ENCODE results near the gene APOC1. TPM values are rescaled to one million over a fixed set of nuclear protein-coding genes. Genes with fewer than 3 reads are reported as not detected.

The APOC1 gene
- polyA plus RNA-seq, 1 of the 3 experiments (the other 2 are of a cell fraction): 2.7 TPM

DNA sequence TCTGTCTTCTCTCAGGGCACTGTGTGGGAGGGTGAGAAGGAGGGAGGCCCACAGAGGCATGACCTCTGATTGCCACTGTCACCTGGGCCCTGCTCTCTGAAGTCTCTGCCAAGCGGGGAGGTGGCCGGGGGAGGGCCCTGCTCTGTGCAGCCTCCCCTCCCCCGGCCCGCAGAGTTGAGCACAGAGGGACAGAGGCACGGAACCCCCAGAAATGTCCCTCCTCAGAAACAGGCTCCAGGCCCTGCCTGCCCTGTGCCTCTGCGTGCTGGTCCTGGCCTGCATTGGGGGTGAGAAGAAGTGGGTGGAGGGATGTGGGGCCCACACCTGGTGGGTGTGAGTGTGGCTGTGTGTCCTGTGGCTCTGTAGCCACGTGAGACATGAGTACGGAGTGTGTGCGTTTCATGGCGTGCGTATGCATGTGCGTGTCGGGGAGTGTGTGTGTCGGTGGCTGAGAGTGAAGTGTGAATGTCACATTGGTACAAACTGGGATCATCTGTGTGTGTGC, 27.7 kb downstream of the APOC1 start, which contains the start of gene APOC4:
APOC4 (plus strand) TSS at position 171 of the 505 bp plus-strand sequence; CDS start at position 212, 41 bp downstream.
- Histone ChIP-seq H2AFZ (ENCODE audit: low read depth) (no peak within 1 kb of the TSS), H3K79me2 (ENCODE audit: insufficient read depth) (no peaks in the 10 kb centered on the region), H4K20me1 (ENCODE audit: insufficient read depth) (no peaks in the 10 kb centered on the region), H3F3A (replicated peaks; ENCODE audit: insufficient read depth) (no peaks in the 10 kb centered on the region), H3K9me2 (no peaks in the 10 kb centered on the region), H3K9ac (no peak within 1 kb of the TSS), H3K4me2 (no peak within 1 kb of the TSS), H3K9me3 (no peaks in the 10 kb centered on the region), H3K27ac (ENCODE audit: low read depth in 2 of 2, low read length in 1 of 2) (no peak within 1 kb of the TSS), H3K4me3 (ENCODE audit: low read depth in 2 of 2, low read length in 1 of 2) (no peak within 1 kb of the TSS), H3K27me3 (ENCODE audit: insufficient read depth) (no peaks in the 10 kb centered on the region), H3K36me3 (replicated peaks in 1 of 2; ENCODE audit: control insufficient read depth in 1 of 2, insufficient read depth in 2 of 2, low read length in 1 of 2) (no peaks in the 10 kb centered on the region), H3K4me1 (ENCODE audit: control insufficient read depth in 1 of 2, insufficient read depth in 2 of 2, low read depth in 1 of 2, low read length in 1 of 2) (no peaks in the 10 kb centered on the region)
- no peak for TF ChIP-seq FOXM1 (IDR thresholded peaks at IDR 0.05; ENCODE audit: low read depth)
- no peak for TF ChIP-seq FOSL2 (IDR thresholded peaks at IDR 0.05; ENCODE audit: borderline replicate concordance, low read depth)
- no peak for TF ChIP-seq MEF2A (IDR thresholded peaks at IDR 0.05; ENCODE audit: borderline replicate concordance, low read depth)
- no peak for TF ChIP-seq RAD21 (IDR thresholded peaks at IDR 0.05; ENCODE audit: low read length)
- no peak for TF ChIP-seq RFX5 (IDR thresholded peaks at IDR 0.05; ENCODE audit: low read length)
- TF ChIP-seq USF2 (IDR thresholded peaks at IDR 0.05; ENCODE audit: borderline replicate concordance, low read depth, low read length): no peak
- 87% methylated on average over 10 of the region's 14 CpGs for WGBS (ENCODE audit: low lambda C conversion rate)
- DNase-seq: no peak
- ChIA-PET CTCF (no interaction called here), POLR2A (no interaction called here)

- H3K9me3 ChIP-seq: no peaks in the 10 kb centered on the region
- ChIA-PET POLR2A (no interaction called here), CTCF (no interaction called here)
- no peak overlapping the region for H3K4me2 ChIP-seq
- no peak overlapping the region for H3K4me3 ChIP-seq (ENCODE audit: low read depth in 2 of 2, low read length in 1 of 2)
- H2AFZ ChIP-seq (ENCODE audit: low read depth): no peak overlapping the region
- H3K4me1 ChIP-seq (ENCODE audit: control insufficient read depth in 1 of 2, insufficient read depth in 2 of 2, low read depth in 1 of 2, low read length in 1 of 2): no peaks in the 10 kb centered on the region
- H3F3A ChIP-seq (replicated peaks; ENCODE audit: insufficient read depth): no peaks in the 10 kb centered on the region
- H3K79me2 ChIP-seq (ENCODE audit: insufficient read depth): no peaks in the 10 kb centered on the region
- H3K27me3 ChIP-seq (ENCODE audit: insufficient read depth): no peaks in the 10 kb centered on the region
- DNase-seq: no peak
- no peaks in the 10 kb centered on the region for H3K36me3 ChIP-seq (replicated peaks in 1 of 2; ENCODE audit: control insufficient read depth in 1 of 2, insufficient read depth in 2 of 2, low read length in 1 of 2)
- no peaks in the 10 kb centered on the region for H4K20me1 ChIP-seq (ENCODE audit: insufficient read depth)
- TF ChIP-seq CHD2 (IDR thresholded peaks at IDR 0.05; ENCODE audit: low read length, partially characterized antibody): no peak
- TF ChIP-seq EP300 (IDR thresholded peaks at IDR 0.05; ENCODE audit: borderline replicate concordance in 1 of 2, low read depth in 1 of 2, low read length in 1 of 2): no peak
- no peak for TF ChIP-seq FOXM1 (IDR thresholded peaks at IDR 0.05; ENCODE audit: low read depth)
- no peak for TF ChIP-seq FOSL2 (IDR thresholded peaks at IDR 0.05; ENCODE audit: borderline replicate concordance, low read depth)
- no peak for TF ChIP-seq PBX3 (IDR thresholded peaks at IDR 0.05)
- TF ChIP-seq POLR2AphosphoS5 (IDR thresholded peaks at IDR 0.05; ENCODE audit: low read depth, low read length): no peak
- TF ChIP-seq MEF2A (IDR thresholded peaks at IDR 0.05; ENCODE audit: borderline replicate concordance, low read depth): no peak
- TF ChIP-seq ELF1 (IDR thresholded peaks at IDR 0.05): no peak
- no peak for TF ChIP-seq RAD21 (IDR thresholded peaks at IDR 0.05; ENCODE audit: low read length)
- no peak for TF ChIP-seq RFX5 (IDR thresholded peaks at IDR 0.05; ENCODE audit: low read length)
- TF ChIP-seq, protein P1, sequence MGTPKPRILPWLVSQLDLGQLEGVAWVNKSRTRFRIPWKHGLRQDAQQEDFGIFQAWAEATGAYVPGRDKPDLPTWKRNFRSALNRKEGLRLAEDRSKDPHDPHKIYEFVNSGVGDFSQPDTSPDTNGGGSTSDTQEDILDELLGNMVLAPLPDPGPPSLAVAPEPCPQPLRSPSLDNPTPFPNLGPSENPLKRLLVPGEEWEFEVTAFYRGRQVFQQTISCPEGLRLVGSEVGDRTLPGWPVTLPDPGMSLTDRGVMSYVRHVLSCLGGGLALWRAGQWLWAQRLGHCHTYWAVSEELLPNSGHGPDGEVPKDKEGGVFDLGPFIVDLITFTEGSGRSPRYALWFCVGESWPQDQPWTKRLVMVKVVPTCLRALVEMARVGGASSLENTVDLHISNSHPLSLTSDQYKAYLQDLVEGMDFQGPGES (IDR thresholded peaks at IDR 0.05; ENCODE audit: low read depth, low read length): no peak
- no peak for TF ChIP-seq NRF1 (IDR thresholded peaks at IDR 0.05; ENCODE audit: low read depth, low read length)
- TF ChIP-seq MXI1 (IDR thresholded peaks at IDR 0.05; ENCODE audit: low read depth, low read length): no peak
- no peak for TF ChIP-seq GABPA (IDR thresholded peaks at IDR 0.05; ENCODE audit: low read depth)
- no peak for TF ChIP-seq FOXJ3 (CRISPR knock-in tag; IDR thresholded peaks at IDR 0.05)
- no peak for TF ChIP-seq RXRA (IDR thresholded peaks at IDR 0.05; ENCODE audit: borderline replicate concordance, low read depth)
- TF ChIP-seq, protein P2, sequence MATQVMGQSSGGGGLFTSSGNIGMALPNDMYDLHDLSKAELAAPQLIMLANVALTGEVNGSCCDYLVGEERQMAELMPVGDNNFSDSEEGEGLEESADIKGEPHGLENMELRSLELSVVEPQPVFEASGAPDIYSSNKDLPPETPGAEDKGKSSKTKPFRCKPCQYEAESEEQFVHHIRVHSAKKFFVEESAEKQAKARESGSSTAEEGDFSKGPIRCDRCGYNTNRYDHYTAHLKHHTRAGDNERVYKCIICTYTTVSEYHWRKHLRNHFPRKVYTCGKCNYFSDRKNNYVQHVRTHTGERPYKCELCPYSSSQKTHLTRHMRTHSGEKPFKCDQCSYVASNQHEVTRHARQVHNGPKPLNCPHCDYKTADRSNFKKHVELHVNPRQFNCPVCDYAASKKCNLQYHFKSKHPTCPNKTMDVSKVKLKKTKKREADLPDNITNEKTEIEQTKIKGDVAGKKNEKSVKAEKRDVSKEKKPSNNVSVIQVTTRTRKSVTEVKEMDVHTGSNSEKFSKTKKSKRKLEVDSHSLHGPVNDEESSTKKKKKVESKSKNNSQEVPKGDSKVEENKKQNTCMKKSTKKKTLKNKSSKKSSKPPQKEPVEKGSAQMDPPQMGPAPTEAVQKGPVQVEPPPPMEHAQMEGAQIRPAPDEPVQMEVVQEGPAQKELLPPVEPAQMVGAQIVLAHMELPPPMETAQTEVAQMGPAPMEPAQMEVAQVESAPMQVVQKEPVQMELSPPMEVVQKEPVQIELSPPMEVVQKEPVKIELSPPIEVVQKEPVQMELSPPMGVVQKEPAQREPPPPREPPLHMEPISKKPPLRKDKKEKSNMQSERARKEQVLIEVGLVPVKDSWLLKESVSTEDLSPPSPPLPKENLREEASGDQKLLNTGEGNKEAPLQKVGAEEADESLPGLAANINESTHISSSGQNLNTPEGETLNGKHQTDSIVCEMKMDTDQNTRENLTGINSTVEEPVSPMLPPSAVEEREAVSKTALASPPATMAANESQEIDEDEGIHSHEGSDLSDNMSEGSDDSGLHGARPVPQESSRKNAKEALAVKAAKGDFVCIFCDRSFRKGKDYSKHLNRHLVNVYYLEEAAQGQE (IDR thresholded peaks at IDR 0.05; ENCODE audit: low read depth, low read length): no peak
- no peaks in the 10 kb centered on the region for H3K9me2 ChIP-seq
- 79% methylated on average over 10 of the region's 10 CpGs for WGBS (ENCODE audit: low lambda C conversion rate)
- H3K9ac ChIP-seq: no peak overlapping the region
- no peak overlapping the region for H3K27ac ChIP-seq (ENCODE audit: low read depth in 2 of 2, low read length in 1 of 2)
Measured at GRCh38 chr19:44943801-44944249, 29.4 kb downstream of the APOC1 start.
